PC-3 (cell line): Measurements from ENCODE around the gene ZNF18.

Experiments used
- CTCF ChIP-seq: fragments of 300-600 bp; sonication (generic); conservative IDR thresholded peaks from 2 replicates; pipeline ENCODE4 v1.5.1; 2017; ENCODE audit warnings: antibody characterized with exemption, low read depth, mild to moderate bottlenecking, low read length
- EZH2 ChIP-seq: fragments of 300-600 bp; sonication (generic); IDR thresholded peaks from one replicate; pipeline ENCODE4 v1.6.1; 2017; ENCODE audit warnings: antibody characterized with exemption, mild to moderate bottlenecking, low read length; ENCODE audit not compliant: unreplicated experiment

DNA sequence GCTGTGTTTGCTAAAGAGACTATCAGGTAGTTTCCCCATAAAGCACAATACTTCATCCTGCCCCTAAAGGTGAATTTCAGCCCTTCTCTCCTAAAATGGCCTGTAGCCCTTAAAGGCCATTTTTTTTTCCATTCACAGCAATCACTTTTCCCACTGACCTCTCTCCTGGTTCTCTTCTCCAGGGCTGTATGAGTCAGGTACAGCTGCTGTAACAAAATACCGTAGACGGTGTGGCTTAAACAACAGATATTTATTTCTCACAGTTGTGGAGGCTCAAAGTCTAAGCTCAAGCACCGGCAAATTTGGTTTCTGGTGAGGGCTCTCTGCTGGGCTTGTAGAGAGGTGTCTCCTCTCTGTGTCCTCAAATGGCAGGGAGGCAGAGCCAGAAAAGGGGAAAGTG, 44.7 kb downstream of the ZNF18 start:
- TF ChIP-seq CTCF: no peak
- no peak for TF ChIP-seq EZH2
